GM11168 (cell line): Measurements from ENCODE around the gene EIPR1.
"Not testable (repeated sequence)": the region's sequence is repeated elsewhere in the genome, so short reads cannot be mapped to it uniquely, and the experiment has no call there.

ENCODE experiments used
- in situ Hi-C: fragments of 300-500 bp; cut with MboI; formaldehyde crosslinking; loops from one replicate; pipeline ENCODE4 v1.12.0; 2022; ENCODE audit warnings: low sequenced_read_pairs; ENCODE audit not compliant: unreplicated experiment

EIPR1 gene

GRCh38 chr2:3365219-3365618 lies 12.4 kb downstream of the EIPR1 start:
- in situ Hi-C loops: no loop called here

GRCh38 chr2:3361518-3362389 lies 15.9 kb downstream of the EIPR1 start:
- in situ Hi-C loops: no loop called here

GRCh38 chr2:3357926-3358325 lies 19.7 kb downstream of the EIPR1 start:
- in situ Hi-C loops: no loop called here

GRCh38 chr2:3357446-3357845 lies 20.2 kb downstream of the EIPR1 start:
- in situ Hi-C loops: not testable (repeated sequence)

- in situ Hi-C loops: no loop called here
These were observed 20.8 kb downstream of the EIPR1 start for GRCh38 chr2:3356799-3357198.

- in situ Hi-C loops: no loop called here
These were observed 21.6 kb downstream of the EIPR1 start for GRCh38 chr2:3355951-3356569.

GRCh38 chr2:3354986-3355385 lies 22.6 kb downstream of the EIPR1 start:
- in situ Hi-C loops: no loop called here

GRCh38 chr2:3349211-3349693 lies 28.4 kb downstream of the EIPR1 start:
- in situ Hi-C loops: no loop called here

GRCh38 chr2:3348767-3349166 lies 28.9 kb downstream of the EIPR1 start:
- in situ Hi-C loops: no loop called here

GRCh38 chr2:3345621-3346020 lies 32.0 kb downstream of the EIPR1 start:
- in situ Hi-C loops: no loop called here

GRCh38 chr2:3344897-3345296 lies 32.7 kb downstream of the EIPR1 start:
- in situ Hi-C loops: no loop called here

- in situ Hi-C loops: no loop called here
These were observed 34.6 kb downstream of the EIPR1 start for GRCh38 chr2:3343012-3343411.

- in situ Hi-C loops: no loop called here
These were observed 35.3 kb downstream of the EIPR1 start for GRCh38 chr2:3342324-3342723.

GRCh38 chr2:3341336-3341735 lies 36.3 kb downstream of the EIPR1 start:
- in situ Hi-C loops: no loop called here

- in situ Hi-C loops: no loop called here
These were observed 37.5 kb downstream of the EIPR1 start for GRCh38 chr2:3340144-3340543.

- in situ Hi-C loops: no loop called here
These were observed 39.3 kb downstream of the EIPR1 start for GRCh38 chr2:3338340-3338739.

- in situ Hi-C loops: no loop called here
These were observed 40.8 kb downstream of the EIPR1 start for GRCh38 chr2:3336844-3337243.

- in situ Hi-C loops: no loop called here
These were observed 42.9 kb downstream of the EIPR1 start for GRCh38 chr2:3334392-3335345.

- in situ Hi-C loops: no loop called here
These were observed 45.5 kb downstream of the EIPR1 start for GRCh38 chr2:3332133-3332532.

- in situ Hi-C loops: no loop called here
These were observed 48.1 kb downstream of the EIPR1 start for GRCh38 chr2:3329491-3329890.

GRCh38 chr2:3326871-3327270 lies 50.7 kb downstream of the EIPR1 start:
- in situ Hi-C loops: no loop called here
